Tibial artery (tissue), 4 donors: ENCODE measurements around the gene TMEM185A.
"Not testable (repeated sequence)": the region's sequence is repeated elsewhere in the genome, so short reads cannot be mapped to it uniquely, and the experiment has no call there.

Source experiments
- DNase-seq, 2 donors: peaks; one replicate each; pipeline ENCODE4 v3.0.0-alpha.2; 2019
- H3K27ac ChIP-seq, 2 donors: fragments of 200-600 bp; sonication (generic) in 1 of 2; 1 replicate in 1 of 2; 2 replicates in 1 of 2; pipeline ENCODE4 v1.5.1; 2018 to 2019; ENCODE audit warnings: mild to moderate bottlenecking in 1 of 2
- H3K27me3 ChIP-seq, 2 donors: fragments of 200-600 bp; sonication (generic) in 1 of 2; one replicate each; pipeline versions ENCODE4 v1.5.1 to v1.6.0; 2016 to 2019
- H3K36me3 ChIP-seq, 3 donors: fragments of 200-600 bp; sonication (generic) in 2 of 3; one replicate each; pipeline ENCODE4 v1.5.1; 2016 to 2019; ENCODE audit warnings: mild to moderate bottlenecking in 2 of 3
- H3K4me1 ChIP-seq, 4 donors: fragments of 200-600 bp; sonication (generic) in 2 of 4; 1 replicate in 3 of 4; 2 replicates in 1 of 4; pipeline ENCODE4 v1.5.1; 2016 to 2019
- H3K4me3 ChIP-seq, 2 donors: fragments of 200-600 bp; sonication (generic) in 1 of 2; 1 replicate in 1 of 2; 2 replicates in 1 of 2; pipeline ENCODE4 v1.5.1; 2018 to 2019; ENCODE audit warnings: mild to moderate bottlenecking in 2 of 2
- H3K9me3 ChIP-seq, 3 donors: fragments of 200-600 bp; sonication (generic) in 1 of 3; one replicate each; pipeline ENCODE4 v1.5.1; 2016 to 2019
- CTCF ChIP-seq, 2 experiments: fragments of 200-600 bp in 1 of 2; fragments of 450-650 bp in 1 of 2; IDR thresholded peaks; one replicate each; pipeline ENCODE4 v1.5.1; 2017 to 2019; ENCODE audit warnings: antibody characterized with exemption in 2 of 2, mild to moderate bottlenecking in 1 of 2, moderate library complexity in 1 of 2
- intact Hi-C: fragments of 100-400 bp; cut with DNase I; formaldehyde crosslinking; loops from one replicate; pipeline ENCODE4 v1.15.0; 2023; ENCODE audit warnings: low total_unique reads

Gene TMEM185A

GRCh38 chrX:149631234-149632165, at the start of gene TMEM185A:
Gene TMEM185A (minus strand): TSS chrX:149631792. CDS start chrX:149631580, 212 bp downstream.
- Histone ChIP-seq H3K27ac (peak within 1 kb of the TSS; percentile 67 to 72), H3K4me1 (peaks cover 0 to 13% (median 0%) of the 10 kb centered on the region in 4 donors), H3K9me3 (no peaks in the 10 kb centered on the region), H3K27me3 (no peaks in the 10 kb centered on the region), H3K36me3 (no peaks in the 10 kb centered on the region), H3K4me3 (peak within 1 kb of the TSS; percentile 66 to 86)
- intact Hi-C loops = loop anchor here (10.0 kb wide), 1 partner anchor 67 kb away; no protein-coding TSS in a partner anchor
- peak; percentile 34 to 75 for DNase-seq
- TF ChIP-seq CTCF (IDR thresholded peaks at IDR 0.05) = no peak

GRCh38 chrX:149681182-149681581, 49.6 kb upstream of the TMEM185A start:
- intact Hi-C loops = no loop called here
- no peak for TF ChIP-seq CTCF (IDR thresholded peaks at IDR 0.05)

GRCh38 chrX:149679164-149679678, 47.6 kb upstream of the TMEM185A start:
- H3K27me3 ChIP-seq, DNase-seq, H3K4me1 ChIP-seq, H3K27ac ChIP-seq, H3K9me3 ChIP-seq, intact Hi-C loops, H3K4me3 ChIP-seq, H3K36me3 ChIP-seq: not testable (repeated sequence)

More at GRCh38 chrX:149681182-149681581, 49.6 kb upstream of the TMEM185A start:
- Histone ChIP-seq H3K27ac (no peak overlapping the region), H3K27me3 (no peaks in the 10 kb centered on the region), H3K36me3 (no peaks in the 10 kb centered on the region), H3K4me3 (no peak overlapping the region), H3K4me1 (no peaks in the 10 kb centered on the region), H3K9me3 (no peaks in the 10 kb centered on the region)
- DNase-seq = no peak

- H3K9me3 ChIP-seq, H3K4me3 ChIP-seq, H3K4me1 ChIP-seq, H3K27me3 ChIP-seq, H3K36me3 ChIP-seq, H3K27ac ChIP-seq, DNase-seq, intact Hi-C loops: not testable (repeated sequence)
These were observed 44.0 kb upstream of the TMEM185A start for GRCh38 chrX:149675554-149675953.

- H3K27ac ChIP-seq, H3K9me3 ChIP-seq, H3K27me3 ChIP-seq, H3K36me3 ChIP-seq, intact Hi-C loops, DNase-seq, H3K4me3 ChIP-seq, H3K4me1 ChIP-seq: not testable (repeated sequence)
These were observed 43.5 kb upstream of the TMEM185A start for GRCh38 chrX:149675088-149675487.

GRCh38 chrX:149660613-149661012, 29.0 kb upstream of the TMEM185A start:
- H3K4me1 ChIP-seq, DNase-seq, H3K27me3 ChIP-seq, H3K9me3 ChIP-seq, intact Hi-C loops, H3K27ac ChIP-seq, H3K4me3 ChIP-seq, H3K36me3 ChIP-seq: not testable (repeated sequence)

GRCh38 chrX:149656260-149656884, 24.8 kb upstream of the TMEM185A start:
- H3K27ac ChIP-seq, DNase-seq, H3K4me1 ChIP-seq, H3K9me3 ChIP-seq, H3K27me3 ChIP-seq, intact Hi-C loops, H3K4me3 ChIP-seq, H3K36me3 ChIP-seq: not testable (repeated sequence)
